Myometrial cell (primary cell): Measurements from ENCODE around the gene HYAL3. TPM values are rescaled to one million over a fixed set of nuclear protein-coding genes. Genes with fewer than 3 reads are reported as not detected.

Experiments used
- total RNA-seq: library from RNA; depleted of rRNA; stranded (reverse); fragments of >200 nt; gene quantifications from 2 replicates; pipeline ENCODE4 v1.2.3, GENCODE V29; 2015

Gene HYAL3
- 3.7 and 10.7 TPM in 2 replicates for total RNA-seq

GRCh38 chr3:50298836-50299637 lies at the start of gene HYAL3, which contains the start of gene NAA80:
TSS of gene HYAL3 (minus strand) at chr3:50299405. CDS start at chr3:50295602, 3,803 bp downstream.
TSS of gene NAA80 (minus strand) at chr3:50299405. CDS start at chr3:50297463, 1,942 bp downstream.

GRCh38 chr3:50345586-50346234 lies 46.5 kb upstream of the HYAL3 start, which contains the start of gene ZMYND10:
TSS of gene ZMYND10 (minus strand) at chr3:50345732. CDS start at chr3:50345579, 153 bp downstream.

GRCh38 chr3:50340448-50341329 lies 41.5 kb upstream of the HYAL3 start, which contains the start of gene RASSF1:
TSS of gene RASSF1 (minus strand) at chr3:50340836. CDS start at chr3:50340805, 31 bp downstream.

GRCh38 chr3:50327943-50328691 lies 28.9 kb upstream of the HYAL3 start, which contains the start of gene TUSC2:
TSS of gene TUSC2 (minus strand) at chr3:50328223. CDS start at chr3:50328099, 124 bp downstream.

GRCh38 chr3:50322386-50323091 lies 23.3 kb upstream of the HYAL3 start, which contains the start of gene HYAL2:
TSS of gene HYAL2 (minus strand) at chr3:50322745. CDS start at chr3:50320489, 2,256 bp downstream.

GRCh38 chr3:50303013-50303815 lies 4.0 kb upstream of the HYAL3 start, which contains the start of gene HYAL1:
TSS of gene HYAL1 (minus strand) at chr3:50303574. CDS start at chr3:50302956, 618 bp downstream.

GRCh38 chr3:50292159-50293078 lies 6.8 kb downstream of the HYAL3 start, which contains the start of gene IFRD2:
TSS of gene IFRD2 (minus strand) at chr3:50292429. CDS start at chr3:50292274, 155 bp downstream.

GRCh38 chr3:50278880-50279224 lies 20.4 kb downstream of the HYAL3 start, which contains the start of gene LSMEM2:
TSS of gene LSMEM2 (plus strand) at chr3:50279087. CDS start at chr3:50279114, 27 bp downstream.

GRCh38 chr3:50268703-50269451 lies 30.3 kb downstream of the HYAL3 start, which contains the start of gene SEMA3B:
TSS of gene SEMA3B (plus strand) at chr3:50269147. CDS start at chr3:50269241, 94 bp downstream.

Other genes with a start within 250 kb of the HYAL3 start
- 61.3 and 61.4 TPM in 2 replicates for gene RBM5, start 210.5 kb downstream of the HYAL3 start, total RNA-seq
- 5.2 and 7.8 TPM in 2 replicates for gene SEMA3F, start 144.1 kb downstream of the HYAL3 start, total RNA-seq
- not detected in 2 replicates for gene GNAT1, start 107.8 kb downstream of the HYAL3 start, total RNA-seq
- gene SLC38A3, start 94.1 kb downstream of the HYAL3 start, total RNA-seq: not detected in 2 replicates
- 356 and 418 TPM in 2 replicates for gene GNAI2, start 63.2 kb downstream of the HYAL3 start, total RNA-seq
- gene SEMA3B, start 30.3 kb downstream of the HYAL3 start, total RNA-seq: 19.0 and 23.0 TPM in 2 replicates
- gene LSMEM2, start 20.3 kb downstream of the HYAL3 start, total RNA-seq: not detected in 2 replicates
- gene IFRD2, start 7.0 kb downstream of the HYAL3 start, total RNA-seq: 80.1 and 95.3 TPM in 2 replicates
- 16.8 and 18.2 TPM in 2 replicates for gene NAA80, start within 50 bp of the HYAL3 start, total RNA-seq
- gene HYAL1, start 4.2 kb upstream of the HYAL3 start, total RNA-seq: 1.7 and 2.8 TPM in 2 replicates
- gene HYAL2, start 23.3 kb upstream of the HYAL3 start, total RNA-seq: 74.7 and 83.3 TPM in 2 replicates
- 15.0 and 29.4 TPM in 2 replicates for gene TUSC2, start 28.8 kb upstream of the HYAL3 start, total RNA-seq
- 37.2 and 39.0 TPM in 2 replicates for gene RASSF1, start 41.4 kb upstream of the HYAL3 start, total RNA-seq
- gene ZMYND10, start 46.3 kb upstream of the HYAL3 start, total RNA-seq: 1.7 and 3.0 TPM in 2 replicates
- gene NPRL2, start 51.4 kb upstream of the HYAL3 start, total RNA-seq: 23.2 and 31.7 TPM in 2 replicates
- gene CYB561D2, start 51.5 kb upstream of the HYAL3 start, total RNA-seq: 29.6 and 41.5 TPM in 2 replicates
- gene TMEM115, start 60.1 kb upstream of the HYAL3 start, total RNA-seq: 61.1 and 71.2 TPM in 2 replicates
- 0.18 TPM in 1 of 2 replicates, not detected in the other for gene CACNA2D2, start 204.2 kb upstream of the HYAL3 start, total RNA-seq